GM12892 (cell line): ENCODE results near the gene ATXN7L2.

Experiments
- DNase-seq: peaks from one replicate; pipeline ENCODE4 v3.0.0; 2011; ENCODE audit not compliant: insufficient read length
- FAIRE-seq: peaks from 2 replicates; lab custom pipeline; 2011; peaks lifted over from hg19 to GRCh38; lab: Jason Lieb, UNC
- POLR2A ChIP-seq: IDR thresholded peaks from 2 replicates; pipeline ENCODE4 v1.6.1; 2011; ENCODE audit warnings: low read depth, low read length, control low read depth
- POLR2AphosphoS5 ChIP-seq: IDR thresholded peaks from 2 replicates; pipeline ENCODE4 v1.6.1; 2011; ENCODE audit warnings: low read depth, low read length, control low read depth
- TAF1 ChIP-seq: IDR thresholded peaks from 2 replicates; pipeline ENCODE4 v1.6.1; 2011; ENCODE audit warnings: low read depth, mild to moderate bottlenecking, control low read depth, low read length, borderline replicate concordance

Gene ATXN7L2

DNA sequence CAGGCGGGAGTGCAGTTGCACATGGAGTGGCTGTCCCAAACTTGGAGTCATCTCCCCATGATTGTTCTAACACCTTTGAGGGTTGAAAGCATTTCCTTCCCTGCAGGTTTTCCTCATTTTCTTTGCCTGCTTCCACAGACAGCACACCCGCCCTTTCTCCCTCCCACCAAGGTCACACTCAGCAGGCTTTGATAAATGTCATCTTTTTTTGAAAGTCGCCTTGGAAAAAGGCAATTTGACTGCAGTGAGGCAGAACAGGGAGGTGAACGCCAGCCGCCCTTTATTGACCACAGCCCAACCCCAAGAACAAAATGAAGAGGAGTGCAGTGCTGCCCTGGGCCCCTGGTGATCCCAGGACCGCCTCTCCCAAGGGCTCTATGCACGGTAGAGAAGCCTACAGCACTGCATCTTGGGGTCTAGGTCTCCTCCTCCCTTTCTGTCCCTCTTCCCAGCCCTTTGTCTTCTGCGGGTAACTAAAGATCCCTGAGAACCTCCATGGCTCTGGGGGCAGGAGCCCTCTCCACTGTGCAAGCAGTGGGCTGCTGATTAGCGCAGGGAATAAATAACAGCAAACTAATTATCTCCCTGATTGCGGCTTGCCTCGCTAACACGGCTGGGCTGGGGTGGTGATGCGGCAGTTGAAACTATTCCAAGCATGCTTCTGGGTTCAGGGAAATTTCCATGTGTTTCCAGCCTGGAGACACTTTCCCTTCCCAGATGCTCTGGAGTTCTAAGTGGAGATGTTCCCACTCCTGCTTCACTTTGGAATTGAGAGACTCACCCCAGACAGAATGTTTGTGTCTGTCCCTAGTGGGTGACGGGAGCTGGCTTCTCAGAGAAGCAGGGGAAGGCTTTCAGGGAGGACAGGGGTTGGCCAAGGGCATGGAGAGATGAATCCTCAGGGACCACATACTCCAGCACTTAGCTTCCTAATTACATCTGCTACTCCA, 37.6 kb downstream of the ATXN7L2 start:
- no peak for DNase-seq

DNA sequence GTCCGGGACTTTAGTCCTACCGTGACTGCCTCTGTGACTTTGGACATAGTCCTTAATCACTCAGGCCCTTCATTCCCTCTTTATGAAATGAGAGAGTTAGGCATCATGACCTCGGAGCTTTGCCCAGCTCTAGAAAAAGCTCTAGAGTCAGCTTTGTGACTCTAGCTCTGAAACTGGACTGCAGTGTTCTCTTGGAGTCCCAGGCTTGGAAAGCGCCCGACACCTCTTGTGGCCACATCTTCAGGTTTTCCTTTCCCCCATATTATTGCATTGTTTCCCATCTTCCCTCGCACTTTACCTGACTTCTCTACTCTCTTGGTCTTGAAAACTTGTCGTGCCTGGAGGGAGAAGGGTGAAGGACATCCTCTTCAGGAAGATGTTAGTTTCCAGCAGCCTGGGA, 38.3 kb downstream of the ATXN7L2 start:
- no peak for TF ChIP-seq TAF1
- TF ChIP-seq POLR2A, result no peak
- TF ChIP-seq POLR2AphosphoS5, result no peak
- DNase-seq (no peak), FAIRE-seq (no peak)

More for the DNA sequence above, 37.6 kb downstream of the ATXN7L2 start:
- TF ChIP-seq POLR2A, result no peak
- no peak for TF ChIP-seq POLR2AphosphoS5
- no peak for TF ChIP-seq TAF1
- no peak for FAIRE-seq

DNA sequence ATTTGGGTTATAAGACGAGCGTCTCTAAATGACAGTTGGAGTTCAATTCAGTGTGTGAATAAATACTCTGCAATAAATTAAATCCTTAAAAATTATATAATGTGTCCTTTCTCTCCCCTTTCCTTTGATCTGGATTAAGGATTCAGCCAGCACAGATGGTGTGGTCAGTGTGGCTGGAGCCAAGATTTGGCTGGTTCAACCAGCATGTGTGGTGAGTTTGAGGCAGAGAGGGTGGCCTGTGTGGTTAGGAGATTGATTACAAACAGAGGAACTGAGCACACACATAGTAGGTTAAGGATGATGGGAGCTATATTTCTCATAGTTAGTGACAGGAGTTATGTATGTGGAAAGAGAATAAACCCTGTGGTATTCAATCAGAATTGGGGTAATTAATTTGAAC, 40.0 kb downstream of the ATXN7L2 start:
- TF ChIP-seq POLR2A (no peak), POLR2AphosphoS5 (no peak), TAF1 (no peak)
- DNase-seq (no peak), FAIRE-seq (no peak)

DNA sequence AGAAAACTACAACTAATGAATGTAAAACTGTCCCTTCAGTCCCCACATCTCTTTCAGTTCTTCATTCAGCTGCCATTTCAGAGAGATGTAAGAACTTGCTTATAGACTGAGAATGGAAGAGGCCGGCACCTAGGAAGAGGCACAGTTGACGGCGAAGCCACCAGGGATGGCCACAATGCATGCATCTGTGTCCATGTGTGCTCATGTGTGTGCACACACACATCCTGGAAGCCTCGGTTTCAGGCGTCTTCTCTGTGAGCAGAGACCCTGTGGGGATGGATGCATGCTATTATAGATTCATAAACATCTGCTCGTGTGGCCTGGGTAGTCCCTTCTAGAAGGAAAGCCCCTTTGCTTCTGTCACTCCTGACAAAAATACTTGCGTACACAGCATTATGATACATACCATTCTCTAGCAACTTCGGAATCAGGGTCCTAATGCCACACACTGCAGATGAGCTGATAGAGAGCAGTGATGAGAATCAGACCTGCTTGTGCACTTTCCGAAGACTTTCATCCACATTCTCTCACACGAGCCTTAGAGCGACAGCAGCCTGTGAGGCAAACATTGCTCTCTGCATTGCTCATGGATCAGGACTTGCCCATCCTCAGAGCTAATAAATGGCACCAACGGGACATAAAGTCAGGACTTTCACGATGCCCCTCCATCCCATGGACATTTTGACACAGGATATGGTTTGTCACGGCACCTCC, 43.5 kb downstream of the ATXN7L2 start:
- DNase-seq (no peak), FAIRE-seq (peak; percentile 33)
- TF ChIP-seq POLR2A (peak; percentile 19; the same call in 1 of the 2 replicates), TAF1 (no peak), POLR2AphosphoS5 (0 out of 2 replicates have a peak, but pooled peaks have one; percentile 31)

DNA sequence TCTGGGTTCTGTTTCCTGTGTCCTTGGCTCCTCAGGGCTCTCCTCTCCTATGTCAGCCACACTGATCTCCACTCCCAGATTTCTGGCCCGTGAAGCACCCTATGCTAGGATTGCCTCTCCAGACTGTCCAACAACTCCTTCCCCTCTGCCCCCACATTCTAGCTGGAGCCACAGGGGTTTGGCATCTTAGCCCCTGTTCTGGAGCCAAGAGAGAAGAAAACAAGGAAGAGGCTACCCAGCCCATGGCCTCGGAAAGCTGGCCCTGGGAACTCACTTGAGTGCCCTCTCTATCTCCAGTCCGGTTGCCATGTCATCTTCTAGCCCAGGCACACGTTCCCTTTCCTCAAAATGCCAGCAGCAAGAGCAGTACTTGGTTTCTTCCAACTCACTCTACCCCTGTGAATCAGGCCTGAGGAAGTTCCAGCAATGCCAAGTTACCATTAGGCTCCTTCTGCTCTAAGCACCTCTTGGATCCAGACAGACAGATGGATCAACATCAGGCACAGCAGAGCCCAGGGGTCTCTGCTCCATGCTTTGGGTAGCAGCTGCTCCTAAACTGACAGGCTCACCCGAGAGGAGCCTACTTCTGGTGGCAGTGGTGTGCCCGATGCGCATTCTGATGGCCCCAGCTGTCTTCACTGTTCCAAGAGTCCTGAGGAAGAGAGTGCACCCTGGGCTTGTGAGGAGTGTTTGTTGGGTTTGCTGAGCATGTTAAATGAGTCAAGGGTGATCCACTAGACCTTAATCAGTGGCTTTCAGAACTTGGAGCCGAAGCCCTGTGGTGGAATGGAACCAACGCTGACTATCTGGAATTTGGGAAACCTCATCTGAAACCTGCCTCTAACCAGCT, 44.4 kb downstream of the ATXN7L2 start:
- no peak for TF ChIP-seq POLR2A
- DNase-seq (no peak), FAIRE-seq (no peak)

DNA sequence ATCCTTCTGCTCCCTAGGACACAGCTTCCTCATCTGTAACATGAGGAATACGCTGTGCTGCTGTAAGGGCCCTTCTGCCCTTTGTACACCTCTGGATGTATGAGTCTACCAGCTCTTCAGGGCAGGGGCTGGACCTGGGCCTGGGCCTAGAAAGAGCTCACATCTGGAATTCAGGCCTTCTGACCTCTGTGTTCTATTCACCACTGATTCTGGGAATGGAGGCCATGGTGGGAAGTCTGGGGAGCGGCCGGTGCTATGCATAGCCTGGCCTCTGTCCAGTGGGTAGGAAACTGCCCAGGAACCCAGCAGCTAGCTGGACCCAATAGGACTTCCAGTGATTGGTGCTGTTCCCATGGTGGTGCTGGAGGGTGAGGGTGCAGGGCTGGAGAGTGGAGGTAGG, 45.0 kb downstream of the ATXN7L2 start:
- FAIRE-seq (no peak), DNase-seq (no peak)
- TF ChIP-seq POLR2A (no peak), TAF1 (no peak), POLR2AphosphoS5 (no peak)

DNA sequence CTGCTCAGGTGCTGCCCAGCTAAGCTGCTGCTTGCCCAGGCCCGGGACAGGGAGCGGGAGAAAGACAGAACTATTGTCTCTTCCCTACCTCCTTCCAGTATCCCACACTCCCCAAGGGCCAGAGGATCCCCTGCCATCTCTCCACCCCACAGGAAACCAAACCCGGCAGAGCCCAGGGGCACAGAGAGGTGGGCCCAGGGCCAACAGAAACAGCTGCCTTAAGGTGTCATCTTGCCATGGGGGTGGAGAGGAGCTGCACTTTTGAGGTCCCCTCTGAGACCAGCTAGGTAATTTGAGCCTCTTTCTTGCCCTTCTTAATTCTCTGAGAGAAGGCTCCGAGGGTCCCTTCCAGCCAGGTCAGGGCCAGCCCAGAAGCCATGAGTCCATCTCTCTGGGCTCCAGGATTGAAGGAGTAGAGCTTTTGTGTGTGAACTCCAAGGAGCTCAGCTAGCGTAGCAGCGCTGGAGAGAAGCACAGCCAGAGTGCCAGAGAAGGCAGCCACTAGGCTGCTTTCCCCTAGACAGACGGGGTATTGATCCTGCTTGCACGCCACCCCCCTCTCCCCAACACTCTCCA, 46.3 kb downstream of the ATXN7L2 start:
- no peak for TF ChIP-seq POLR2A
- no peak for TF ChIP-seq POLR2AphosphoS5
- no peak for TF ChIP-seq TAF1
- no peak for DNase-seq
- FAIRE-seq, result no peak

DNA sequence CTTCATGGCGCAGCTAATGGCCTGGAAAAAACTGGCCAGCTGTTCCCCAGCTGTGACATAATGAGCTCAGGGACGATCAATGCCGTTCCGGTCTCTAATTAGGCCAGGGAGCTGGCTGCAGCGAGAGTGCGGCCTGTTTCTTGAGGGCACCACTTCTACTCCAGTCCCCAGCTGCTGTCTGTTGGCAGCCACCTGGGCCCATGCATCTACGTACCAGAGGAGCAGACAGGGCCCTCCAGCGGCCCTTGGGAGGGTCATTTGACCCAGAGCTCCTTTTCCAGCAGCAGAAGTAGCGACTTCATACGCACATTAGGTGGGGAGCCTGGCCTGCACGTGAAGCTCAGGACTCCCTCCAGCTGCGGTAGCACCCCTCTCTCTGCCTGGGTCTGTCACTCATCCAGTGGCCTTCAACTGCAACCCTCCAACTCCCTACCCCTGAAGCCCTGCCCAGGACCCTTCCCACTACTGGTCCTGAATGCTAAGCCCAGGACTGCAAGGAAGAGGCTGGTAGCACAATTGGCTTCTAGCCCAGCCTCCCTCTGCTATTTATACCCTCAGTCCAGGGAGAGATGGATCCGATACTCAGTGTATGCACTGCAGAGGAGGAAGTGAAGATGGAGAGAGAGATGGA, 46.9 kb downstream of the ATXN7L2 start:
- no peak for FAIRE-seq
- TF ChIP-seq POLR2AphosphoS5, result no peak
- no peak for TF ChIP-seq POLR2A
- TF ChIP-seq TAF1, result no peak
- no peak for DNase-seq

DNA sequence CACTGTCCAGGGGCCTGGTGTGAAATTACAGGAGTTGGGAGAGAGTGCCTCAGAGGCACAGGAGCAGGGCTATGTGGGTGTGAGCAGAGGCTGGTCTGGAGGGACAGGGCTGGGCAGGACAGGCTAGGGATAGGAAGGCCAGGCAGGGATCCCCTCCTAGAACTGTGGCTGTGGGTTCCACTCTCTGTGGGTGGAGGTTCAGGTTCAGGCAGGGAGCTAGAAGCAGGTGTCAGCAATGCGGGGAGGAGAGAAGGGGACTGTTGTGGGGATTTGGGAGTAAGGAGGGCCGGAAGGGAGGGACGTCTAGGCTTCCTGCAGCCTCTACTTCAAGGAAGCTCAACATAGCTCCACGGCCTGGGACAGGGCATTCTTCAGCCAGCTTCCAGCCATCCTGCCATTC, 47.7 kb downstream of the ATXN7L2 start:
- no peak for TF ChIP-seq TAF1
- no peak for TF ChIP-seq POLR2AphosphoS5
- TF ChIP-seq POLR2A, result no peak
- DNase-seq, result no peak
- FAIRE-seq, result no peak

DNA sequence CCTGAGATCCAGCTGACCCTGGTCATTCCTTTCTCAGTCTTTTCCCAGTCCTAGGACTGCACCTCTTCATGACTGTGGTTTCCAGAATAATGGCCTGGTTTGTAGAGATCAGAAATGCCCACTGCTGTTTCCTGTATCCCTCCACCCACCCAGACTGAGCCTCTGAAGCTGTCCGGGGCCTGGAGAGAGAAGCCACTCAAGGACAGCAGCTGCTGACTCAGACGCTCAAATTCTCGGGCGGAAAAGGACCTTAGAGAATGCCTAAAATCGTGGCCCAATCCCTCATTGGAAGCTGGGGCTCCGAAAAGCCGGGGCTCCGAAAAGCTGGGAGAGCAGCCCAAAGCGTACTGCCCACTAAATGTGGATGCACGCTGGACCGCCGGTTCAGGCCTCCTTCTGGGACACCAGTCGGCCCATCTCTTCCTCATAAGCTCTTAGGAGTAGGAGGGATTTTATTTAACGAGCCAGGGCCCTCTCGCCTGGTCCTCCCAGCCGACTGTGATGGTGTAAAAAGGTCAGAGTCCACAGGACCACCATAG, 48.2 kb downstream of the ATXN7L2 start:
- no peak for FAIRE-seq
- no peak for DNase-seq
- TF ChIP-seq POLR2AphosphoS5 (no peak), POLR2A (no peak), TAF1 (no peak)
